HG02852 (cell line): ENCODE measurements around the gene LRRC74B.
"Not testable (repeated sequence)": the region's sequence is repeated elsewhere in the genome, so short reads cannot be mapped to it uniquely, and the experiment has no call there.

Source experiments
- ATAC-seq: cut with Tn5 transposase; IDR thresholded peaks from one replicate; pipeline ENCODE4 v1.9.1; 2021; ENCODE audit warnings: mild to moderate bottlenecking, moderate library complexity; ENCODE audit not compliant: unreplicated experiment

Gene LRRC74B

DNA sequence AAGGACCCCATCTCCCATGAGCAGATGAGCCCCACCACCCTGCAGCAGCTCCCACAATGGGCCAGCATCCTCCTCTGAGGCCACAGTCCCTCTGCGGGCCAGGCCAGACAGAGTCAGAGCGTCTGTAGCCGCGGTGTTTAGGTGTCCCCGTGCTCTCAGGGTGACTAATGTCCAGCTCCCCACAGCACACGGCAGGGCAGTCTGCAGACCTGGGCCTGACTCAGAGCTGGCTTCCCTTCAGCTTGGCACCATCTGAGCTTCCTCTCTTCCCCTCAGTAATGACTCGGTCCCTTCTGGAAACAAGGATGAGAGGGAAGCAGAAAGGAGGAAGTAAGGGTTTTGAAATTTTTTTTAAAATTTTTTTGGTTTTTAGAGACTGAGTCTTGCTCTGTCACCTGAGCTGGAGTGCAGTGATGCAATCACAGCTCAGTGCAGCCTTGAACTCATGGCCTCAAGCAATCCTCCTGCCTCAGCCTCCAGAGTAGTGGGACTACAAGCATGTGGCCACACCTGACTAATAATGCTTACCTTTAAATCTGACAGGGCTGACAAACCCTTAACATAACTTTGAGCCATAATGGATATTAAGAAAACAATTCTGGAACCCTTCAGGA, 28.5 kb downstream of the LRRC74B start:
- no peak for ATAC-seq

DNA sequence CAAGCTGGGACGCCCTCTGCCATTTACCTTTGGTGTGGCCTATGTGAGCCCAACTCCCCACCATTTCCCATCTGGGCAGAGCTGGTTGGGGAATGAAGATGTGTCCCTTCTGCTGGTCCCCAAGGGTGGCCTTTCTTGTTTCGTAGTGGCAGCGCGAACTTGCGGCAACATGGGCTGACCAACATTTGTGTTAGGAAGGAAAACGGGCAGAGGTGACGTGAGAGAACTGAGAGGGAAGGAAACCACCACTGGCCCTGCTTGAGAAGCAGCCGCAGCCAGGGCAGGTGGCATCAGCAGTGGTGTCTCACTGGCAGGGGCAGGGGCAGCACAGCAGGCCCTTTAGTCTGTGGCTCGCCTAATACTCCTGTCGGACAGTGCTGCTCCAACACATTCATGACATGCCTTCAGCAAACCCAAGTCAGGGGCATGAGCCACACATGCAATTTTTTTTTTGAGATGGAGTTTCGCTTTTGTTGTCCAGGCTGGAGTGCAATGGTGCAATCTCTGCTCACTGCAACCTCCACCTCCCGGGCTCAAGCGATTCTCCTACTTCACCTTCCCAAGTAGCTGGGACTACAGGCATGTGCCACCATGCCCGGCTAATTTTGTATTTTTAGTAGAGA, 29.9 kb downstream of the LRRC74B start:
- ATAC-seq = no peak

DNA sequence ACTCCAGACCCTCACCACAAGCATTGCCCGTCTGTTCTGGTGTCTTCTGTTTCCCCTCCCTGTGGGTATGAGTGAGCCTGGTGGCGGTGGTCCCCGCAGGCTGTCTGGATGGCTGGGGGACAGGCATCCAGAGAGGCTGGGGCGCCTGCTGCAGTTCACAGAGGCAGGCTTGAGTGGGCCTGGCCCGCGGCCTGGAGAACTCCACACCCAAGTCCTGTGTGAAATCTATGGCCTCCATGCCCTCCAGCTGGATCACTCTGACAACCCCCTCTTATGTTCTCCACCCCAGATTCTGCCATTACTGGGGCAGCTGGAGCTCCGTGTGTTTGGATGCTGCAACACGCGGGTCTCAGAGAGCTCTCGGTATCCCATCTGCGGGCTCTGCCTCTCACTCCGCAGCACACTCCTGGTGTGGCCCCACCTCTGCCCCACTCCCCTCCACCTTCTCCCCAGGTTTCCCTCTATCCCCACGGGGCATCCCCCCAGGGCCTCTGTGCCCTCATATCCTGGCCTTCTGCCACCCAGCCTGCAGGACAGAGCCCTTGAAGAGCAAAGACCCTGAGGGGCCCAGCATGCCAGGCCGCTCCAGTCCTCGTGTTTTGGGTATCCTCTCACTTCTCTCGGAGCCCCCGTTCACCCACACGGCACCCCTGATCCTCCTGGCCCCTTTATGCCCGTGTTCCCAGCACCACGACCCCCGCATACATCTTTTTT, 31.3 kb downstream of the LRRC74B start:
- ATAC-seq = no peak

DNA sequence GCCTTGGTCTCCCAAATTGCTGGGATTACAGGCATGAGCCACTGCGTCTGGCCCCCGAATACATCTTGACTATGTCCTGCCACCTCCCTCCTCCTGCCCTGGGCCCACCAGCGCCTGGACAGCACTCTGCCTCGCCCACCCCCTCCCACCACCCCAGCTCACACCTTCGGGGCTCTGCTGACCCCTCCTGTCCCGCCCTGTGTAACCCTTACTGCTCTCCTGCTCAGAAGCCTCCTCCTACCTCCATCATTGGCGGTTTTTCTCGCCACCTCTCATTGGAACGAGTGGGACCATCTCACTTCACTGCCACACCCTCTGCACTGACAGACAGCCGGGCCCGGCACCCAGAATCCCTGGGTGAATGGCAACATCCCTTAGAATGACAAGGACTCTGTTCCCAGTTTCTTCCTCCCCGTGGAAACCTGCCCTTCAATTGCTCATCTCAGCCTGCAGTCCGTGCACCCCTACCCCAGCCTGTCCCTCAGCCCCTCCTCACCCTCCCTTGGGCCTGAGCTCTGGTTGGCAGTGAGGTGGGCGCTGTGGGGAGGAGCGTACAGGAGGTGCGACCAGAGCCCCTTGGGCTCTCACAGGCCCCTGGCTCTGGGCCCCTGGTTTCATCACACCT, 32.2 kb downstream of the LRRC74B start:
- ATAC-seq = no peak

DNA sequence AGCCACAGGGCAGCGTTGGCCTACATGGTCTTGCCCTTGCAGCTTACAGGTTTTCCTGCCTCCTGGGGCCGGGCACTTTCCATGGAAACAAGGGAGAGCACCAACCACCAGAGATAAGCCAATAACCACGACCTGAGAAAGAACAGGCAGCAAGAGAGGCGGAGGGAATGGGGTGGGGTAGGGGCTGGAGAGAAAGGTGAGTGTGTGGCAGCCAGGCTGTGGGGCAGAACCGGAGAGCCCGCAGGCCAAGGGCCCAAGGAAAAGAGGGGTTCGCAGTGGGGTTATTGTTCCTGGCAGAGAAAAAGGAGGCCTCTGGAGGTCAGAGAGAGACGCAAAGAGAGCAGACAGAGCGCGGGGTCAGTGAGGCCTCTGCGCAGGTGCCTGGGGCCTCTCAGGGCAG, 33.2 kb downstream of the LRRC74B start:
- no peak for ATAC-seq

DNA sequence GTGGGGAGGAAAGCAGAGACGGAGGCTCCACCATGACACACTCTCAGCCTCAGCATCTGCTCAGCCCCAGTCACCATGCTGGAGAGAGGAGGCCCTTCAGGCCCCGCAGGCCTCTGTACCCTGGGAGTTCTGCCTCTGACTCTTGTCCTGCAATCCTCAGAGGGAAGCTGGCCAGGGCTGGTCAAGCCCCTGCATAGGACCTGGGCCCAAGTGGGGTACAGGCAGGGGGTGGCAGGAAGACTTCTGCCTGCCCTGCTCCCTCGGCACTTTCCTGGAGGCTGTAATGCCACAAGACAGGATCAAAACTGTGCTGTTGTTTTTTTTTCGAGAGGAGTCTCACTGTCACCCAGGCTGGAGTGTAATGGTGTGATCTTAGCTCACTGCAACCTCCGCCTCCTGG, 33.7 kb downstream of the LRRC74B start:
- no peak for ATAC-seq

DNA sequence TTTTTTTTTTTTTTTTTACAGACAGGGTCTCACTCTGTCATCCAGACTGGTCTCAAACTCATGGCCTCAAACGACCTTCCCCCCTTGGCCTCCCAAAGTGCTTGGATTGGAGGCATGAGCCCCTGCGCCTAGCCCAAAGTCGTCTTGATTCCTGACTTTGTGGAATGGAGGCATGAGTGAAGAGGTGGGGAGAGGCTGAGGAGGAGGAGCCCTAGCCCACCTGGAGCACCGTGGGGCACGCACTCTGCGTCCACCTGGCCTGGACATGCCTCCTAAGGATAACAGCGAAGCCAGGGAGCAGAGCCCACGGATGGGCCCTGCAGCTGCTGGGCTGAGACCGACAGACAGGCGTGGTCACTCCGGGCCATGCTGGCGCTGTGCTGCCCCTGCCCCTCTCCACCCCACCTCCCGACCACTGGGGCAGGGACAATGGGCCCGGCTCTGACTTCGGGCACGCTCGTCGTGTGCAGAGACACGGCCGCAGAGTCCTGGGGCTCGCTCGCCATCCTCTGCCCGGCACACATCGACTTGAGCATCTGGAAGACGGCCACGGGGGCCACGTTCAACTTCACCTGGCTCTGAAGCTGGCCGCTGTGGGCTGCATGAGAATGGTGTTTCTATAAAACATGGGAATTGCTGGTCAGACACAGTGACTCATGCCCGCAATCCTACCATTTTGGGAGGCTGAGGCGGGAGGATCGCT, 34.8 kb downstream of the LRRC74B start:
- no peak for ATAC-seq

DNA sequence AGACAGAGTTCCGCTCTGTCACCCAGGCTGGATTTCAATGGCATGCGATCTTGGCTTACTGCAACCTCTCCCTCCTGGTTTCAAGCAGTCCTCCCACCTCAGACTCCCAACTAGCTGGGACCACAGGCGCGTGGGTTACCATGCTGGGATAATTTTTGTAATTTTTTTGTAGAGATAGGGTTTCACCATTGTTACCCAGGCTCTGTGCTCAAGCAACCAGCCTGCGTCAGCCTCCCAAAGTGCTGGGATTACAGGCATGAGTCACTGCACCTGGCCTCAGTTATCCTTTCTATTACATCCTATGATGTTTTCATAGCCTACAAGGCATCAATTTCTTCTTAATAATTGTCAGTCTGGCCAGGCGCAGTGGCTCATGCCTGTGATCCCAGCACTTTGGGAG, 36.5 kb downstream of the LRRC74B start:
- no peak for ATAC-seq

DNA sequence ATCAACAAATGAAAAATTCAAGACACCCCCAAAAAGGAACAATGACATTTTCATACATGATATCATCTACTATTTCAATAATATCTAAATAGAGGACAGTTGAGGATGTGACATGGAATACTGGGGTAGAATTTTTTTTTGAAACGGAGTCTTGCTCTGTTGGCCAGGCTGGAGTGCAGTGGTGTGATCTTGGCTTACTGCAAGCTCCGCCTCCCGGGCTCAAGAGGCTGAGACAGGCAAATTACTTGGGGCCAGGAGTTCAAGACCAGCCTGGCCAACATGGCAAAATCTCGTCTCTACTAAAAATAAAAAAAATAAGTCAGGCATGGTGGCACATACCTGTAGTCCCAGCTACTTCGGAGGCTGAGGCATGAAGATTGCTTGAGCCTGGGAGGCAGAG, 41.4 kb downstream of the LRRC74B start:
- ATAC-seq = no peak

DNA sequence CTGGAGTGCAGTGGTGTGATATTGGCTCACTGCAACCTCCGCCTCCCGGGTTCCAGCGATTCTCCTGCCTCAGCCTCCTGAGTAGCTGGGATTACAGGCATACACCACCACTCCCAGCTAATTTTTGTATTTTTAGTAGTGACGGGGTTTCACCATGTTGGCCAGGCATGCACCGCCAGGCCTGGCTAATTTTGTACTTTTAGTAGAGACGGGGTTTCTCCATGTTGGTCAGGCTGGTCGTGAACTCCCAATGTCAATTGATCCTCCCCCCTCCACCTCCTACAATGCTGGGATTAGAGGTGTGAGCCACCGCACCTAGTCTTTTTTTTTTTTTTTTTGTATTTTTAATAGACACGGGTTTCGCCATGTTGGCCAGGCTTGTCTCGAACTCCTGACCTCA, 42.2 kb downstream of the LRRC74B start:
- not testable (repeated sequence) for ATAC-seq

DNA sequence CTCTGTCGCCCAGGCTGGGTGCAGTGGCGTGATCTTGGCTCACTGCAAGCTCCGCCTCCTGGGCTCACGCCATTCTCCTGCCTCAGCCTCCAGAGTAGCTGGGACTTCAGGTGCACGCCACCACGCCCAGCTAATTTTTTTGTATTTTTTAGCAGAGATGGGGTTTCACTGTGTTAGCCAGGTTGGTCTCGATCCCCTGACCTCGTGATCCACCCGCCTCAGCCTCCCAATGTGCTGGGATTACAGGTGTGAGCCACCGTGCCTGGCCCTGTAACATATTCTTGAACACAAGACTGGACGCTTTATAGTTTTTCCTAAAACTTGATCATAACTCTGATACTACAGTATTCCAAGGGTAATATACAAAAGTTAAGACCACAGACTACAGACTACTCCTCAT, 45.5 kb downstream of the LRRC74B start:
- ATAC-seq = not testable (repeated sequence)

DNA sequence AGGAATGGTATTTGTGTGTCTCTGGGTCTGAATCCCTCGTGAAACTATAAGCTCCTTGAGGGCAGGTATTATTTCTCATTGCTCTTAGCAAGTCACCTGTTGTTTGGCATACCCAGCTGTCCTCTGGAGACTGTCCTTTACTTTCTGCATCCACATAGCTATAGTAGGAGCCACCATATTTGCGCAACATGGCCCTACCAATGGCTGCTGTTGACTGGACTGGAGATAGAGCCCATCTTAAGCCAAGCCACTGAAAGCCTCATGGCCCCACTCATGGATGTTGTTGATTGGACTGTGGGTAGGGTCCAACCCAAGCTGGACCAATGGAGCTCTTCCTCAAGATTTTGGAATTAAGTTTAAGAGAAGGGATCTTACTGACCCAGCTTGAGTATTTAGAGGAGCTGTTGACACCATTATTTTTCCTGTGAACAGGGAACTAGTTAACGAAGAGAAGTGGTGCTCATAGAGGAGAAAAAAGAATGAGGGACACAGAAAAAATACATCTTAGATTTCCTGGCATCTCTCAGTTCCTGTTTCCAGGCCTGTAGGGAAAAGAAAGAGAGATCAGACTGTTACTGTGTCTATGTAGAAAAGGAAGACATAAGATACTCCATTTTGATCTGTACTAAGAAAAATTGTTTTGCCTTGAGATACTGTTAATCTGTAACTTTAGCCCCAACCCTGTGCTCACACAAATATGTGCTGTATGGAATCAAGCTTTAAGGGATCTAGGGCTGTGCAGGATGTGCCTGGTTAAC, 47.2 kb downstream of the LRRC74B start:
- ATAC-seq = no peak

DNA sequence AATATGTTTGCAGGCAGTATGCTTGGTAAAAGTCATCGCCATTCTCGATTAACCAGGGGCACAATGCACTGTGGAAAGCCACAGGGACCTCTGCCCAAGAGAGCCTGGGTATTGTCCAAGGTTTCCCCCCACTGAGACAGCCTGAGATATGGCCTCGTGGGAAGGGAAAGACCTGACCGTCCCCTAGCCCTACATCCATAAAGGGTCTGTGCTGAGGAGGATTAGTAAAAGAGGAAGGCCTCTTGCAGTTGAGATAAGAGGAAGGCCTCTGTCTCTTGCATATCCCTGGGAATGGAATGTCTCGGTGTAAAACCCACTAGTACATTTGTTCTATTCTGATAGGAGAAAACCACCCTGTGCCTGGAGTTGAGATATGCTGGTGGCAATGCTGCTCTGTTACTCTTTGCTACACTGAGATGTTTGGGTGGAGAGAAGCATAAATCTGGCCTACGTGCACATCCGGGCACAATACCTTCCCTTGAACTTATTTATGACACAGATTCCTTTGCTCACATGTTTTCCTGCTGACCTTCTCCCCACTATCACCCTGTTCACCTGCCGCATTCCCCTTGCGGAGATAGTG, 47.9 kb downstream of the LRRC74B start:
- ATAC-seq = not testable (repeated sequence)

DNA sequence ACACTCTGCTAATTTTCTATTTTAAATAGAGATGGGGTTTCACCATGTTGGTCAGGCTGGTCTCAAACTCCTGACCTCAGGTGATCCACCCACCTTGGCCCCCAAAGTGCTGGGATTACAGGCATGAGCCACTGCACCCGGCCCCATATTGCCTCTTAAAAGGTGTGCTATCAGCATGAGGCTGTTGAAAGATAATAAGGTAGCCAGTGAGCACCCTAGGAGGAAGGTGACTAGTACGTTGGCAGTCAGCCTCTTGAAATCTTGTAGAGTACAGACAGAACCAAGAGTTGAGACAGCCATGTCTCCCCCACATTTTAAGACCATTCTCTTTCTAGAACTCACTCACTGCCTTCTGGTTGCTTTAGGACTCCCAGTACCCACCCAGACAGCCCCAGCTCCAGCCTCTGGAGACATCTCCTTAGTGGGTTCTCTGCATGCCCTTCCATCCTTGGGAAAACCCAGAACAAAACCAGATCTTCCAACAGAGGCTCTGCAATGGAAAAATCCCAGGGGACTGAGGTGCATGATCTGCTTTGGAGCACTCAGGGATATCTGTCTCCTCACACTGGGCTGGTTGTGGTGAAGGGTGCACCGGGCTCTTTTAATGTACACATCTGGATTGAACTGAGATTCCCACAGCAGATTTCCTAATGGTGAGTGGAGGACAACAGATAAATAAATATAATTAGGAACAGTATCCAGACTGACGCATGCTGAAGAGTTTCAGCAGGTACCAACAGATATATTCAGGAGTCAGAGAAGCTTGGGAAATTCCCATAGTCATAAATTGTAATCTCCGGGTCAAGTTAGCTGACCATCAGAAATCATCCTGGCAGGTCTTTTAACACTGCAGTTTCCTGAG, 49.4 kb downstream of the LRRC74B start:
- no peak for ATAC-seq

DNA sequence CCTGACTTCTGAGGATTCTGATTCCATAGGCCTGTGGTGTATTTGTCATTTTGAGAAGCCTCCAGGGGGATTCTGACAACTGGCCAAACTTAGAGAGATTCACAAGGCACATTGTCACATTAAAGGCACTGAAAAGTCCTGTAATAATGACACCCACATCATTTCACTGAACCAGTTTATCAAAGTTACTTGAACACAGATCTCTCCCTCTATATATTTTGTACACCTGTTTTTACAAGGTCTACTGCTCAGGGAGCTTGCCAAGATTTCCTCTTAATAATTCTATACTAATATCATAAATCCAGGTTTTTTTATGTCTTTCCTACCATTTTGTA, 50.0 kb downstream of the LRRC74B start:
- no peak for ATAC-seq

DNA sequence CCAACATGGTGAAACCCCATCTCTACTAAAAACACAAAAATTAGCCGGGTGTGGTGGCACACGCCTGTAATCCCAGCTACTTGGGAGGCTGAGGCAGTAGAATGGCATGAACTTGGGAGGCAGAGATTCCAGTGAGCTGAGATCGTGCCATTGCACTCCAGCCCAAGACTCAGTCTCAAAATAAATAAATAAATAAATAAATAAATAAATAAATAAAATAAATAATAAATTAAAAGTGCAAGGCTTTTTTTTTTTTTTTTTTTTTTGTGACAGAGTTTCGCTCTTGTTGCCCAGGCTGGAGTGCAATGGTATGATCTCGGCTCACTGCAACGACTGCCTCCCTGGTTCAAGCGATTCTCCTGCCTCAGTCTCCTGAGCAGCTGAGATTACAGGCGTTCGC, 51.1 kb downstream of the LRRC74B start:
- not testable (repeated sequence) for ATAC-seq

DNA sequence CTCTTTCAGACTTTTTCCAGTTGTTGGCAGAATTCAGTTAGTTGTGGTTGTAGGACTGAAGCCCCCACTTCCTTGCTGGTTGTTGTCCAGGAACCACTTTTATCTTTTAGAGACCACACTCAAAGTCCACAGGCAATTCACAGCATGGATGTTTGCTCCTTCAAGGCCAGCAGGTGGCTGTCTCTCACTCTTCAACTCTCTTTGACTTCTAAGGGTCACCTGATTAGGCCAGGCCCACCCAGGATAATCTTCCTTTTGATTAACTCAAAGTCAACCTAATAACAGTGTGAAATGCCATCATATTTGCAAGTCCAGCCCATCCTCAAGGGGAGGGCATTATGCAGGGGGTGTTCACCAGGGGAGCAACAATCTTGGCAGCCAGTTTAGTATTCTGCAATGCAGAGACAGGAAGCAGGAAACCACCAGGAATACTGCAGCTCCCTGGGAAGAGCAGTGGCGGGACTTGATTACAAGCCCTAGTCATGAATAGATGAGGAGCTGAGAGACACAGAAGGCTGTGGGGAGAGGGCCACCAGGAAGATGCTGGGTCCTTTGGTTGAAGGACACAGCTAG, 52.4 kb downstream of the LRRC74B start:
- no peak for ATAC-seq

DNA sequence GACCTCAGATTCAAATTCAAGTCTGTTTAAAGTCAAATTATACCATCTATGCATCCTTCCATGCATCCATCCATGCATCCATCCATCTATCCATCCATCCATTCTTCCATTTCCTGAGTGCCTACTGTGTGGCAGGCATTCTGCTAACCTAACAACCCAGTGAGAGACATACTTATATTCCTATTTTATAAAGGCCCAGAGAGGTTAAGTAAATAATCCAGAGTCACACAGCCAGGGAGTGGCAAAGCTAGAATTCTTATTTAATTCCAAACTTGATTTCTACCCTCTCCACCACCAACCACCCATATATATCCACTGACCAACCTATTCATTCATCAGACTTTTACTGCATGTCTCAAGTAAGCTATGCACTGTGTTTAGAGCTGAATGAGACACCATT, 53.8 kb downstream of the LRRC74B start:
- no peak for ATAC-seq
